Stimulated activated CD8-positive, alpha-beta memory T cell treated with anti-CD3 and anti-CD28 coated beads, Interleukin-4, amount 100 ng/mL, for 4 hours (primary cell): ENCODE measurements around the gene ARHGAP23.
"Not testable (repeated sequence)": the region's sequence is repeated elsewhere in the genome, so short reads cannot be mapped to it uniquely, and the experiment has no call there.

Experiments used
- DNase-seq, 2 donors: peaks; one replicate each; pipeline ENCODE4 v3.0.0-alpha.2; 2020; ENCODE audit warnings: low read depth in 2 of 2, low spot score in 1 of 2

ARHGAP23 gene

DNA sequence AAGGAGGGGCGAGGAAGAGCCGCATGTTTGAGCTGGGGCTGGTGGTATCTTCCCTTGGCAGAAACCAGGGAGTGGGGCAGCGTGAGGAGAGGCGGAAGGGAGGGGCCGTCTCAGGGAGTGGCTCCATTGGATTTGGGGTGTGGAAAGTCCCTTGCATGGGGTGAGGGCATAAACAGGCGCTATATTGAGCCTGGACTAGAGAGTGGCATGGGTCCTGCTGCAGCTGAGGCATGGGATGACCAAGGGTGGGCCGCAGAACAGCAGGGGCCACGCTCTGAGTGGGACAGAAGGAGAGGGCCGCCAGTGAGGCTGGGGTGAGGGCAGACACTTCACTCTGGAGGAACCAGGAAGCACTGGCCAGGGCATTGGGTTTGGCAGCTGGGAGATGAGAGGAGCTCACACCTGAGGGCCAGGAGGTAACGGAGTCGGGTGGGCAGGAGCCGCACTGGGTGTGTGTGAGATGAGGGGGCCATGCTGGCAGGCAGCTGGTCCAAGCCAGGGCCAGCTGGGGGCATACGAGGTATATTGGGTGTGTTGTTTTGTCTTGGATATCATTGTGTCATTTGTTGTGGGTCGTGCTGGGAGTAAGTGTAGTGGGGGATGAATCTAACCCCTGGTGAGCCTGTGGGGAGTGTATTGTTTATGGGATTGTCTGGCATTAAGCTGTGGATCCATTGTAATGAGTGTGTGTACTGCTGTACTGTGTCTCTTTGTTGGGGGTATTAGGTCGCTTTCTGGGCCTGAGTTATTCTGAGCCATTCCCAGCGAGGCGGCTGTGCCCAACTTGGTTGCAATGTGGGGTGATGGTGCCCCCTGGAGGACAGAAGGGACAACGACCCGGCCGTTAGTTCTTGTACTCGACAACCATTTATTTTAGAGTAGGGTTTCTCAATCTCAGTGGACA is 56.2 kb downstream of the ARHGAP23 start:
- DNase-seq: peak; percentile 29 to 30

DNA sequence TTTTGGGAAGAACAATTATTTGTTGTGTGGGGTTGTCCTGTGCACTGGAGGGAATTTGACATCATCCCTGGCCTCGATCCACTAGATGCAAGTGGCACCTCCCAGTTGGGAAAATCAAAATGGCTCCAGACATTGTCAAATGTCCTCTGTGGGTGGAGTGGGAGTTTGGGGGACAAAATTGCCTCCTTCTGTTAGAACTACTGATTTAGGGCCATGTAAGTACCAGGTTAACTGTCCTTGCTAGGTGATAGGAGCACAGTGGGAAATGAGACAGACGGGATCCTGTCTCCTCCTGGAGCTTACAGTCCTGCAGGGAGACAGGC is 56.8 kb downstream of the ARHGAP23 start:
- no peak for DNase-seq

DNA sequence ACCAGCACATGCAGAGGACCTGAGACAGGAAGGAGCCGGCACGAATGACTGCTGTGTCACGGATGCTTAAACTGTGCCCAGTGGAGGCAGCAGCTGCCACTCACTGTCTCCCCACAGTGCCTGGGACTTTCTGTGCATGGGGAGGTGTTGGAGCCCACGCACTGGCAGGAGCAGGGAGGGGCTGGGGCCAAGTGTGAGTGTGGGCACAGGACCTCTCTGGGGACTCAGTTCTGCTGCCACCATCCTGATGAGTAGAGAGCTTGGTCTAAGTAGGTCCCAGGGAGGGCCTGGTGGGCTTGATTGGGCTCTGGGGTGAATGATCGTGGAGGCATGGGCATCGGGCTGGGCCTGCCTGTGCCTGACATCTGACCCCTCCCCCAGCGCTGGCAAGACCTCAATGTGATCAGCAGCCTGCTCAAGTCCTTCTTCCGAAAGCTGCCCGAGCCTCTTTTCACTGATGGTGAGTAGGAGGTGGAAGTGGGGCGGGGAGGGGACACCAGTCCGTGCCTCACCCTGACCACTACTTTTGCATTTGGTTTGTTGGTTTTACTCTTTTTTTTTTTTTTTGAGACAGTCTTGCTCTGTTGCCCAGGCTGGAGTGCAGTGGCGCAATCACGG is 57.5 kb downstream of the ARHGAP23 start:
- not testable (repeated sequence) for DNase-seq

DNA sequence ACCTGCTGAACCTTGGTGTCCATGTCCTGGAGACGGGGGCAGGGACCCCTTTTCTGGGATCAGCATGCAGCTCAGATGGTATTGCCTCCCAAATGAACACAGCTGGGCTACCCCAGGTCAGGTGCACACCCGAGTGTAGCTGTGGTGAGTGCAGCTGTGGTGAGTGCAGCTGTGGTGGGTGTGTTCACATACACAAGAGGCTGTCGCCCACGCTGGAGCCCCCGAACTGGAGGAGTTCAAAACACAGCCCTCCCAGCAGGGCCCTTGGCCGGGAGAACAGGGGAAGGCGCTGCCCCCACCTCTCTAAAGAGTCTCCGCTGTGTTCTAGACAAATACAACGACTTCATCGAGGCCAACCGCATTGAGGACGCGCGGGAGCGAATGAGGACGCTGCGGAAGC is 61.5 kb downstream of the ARHGAP23 start:
- not testable (repeated sequence) for DNase-seq

DNA sequence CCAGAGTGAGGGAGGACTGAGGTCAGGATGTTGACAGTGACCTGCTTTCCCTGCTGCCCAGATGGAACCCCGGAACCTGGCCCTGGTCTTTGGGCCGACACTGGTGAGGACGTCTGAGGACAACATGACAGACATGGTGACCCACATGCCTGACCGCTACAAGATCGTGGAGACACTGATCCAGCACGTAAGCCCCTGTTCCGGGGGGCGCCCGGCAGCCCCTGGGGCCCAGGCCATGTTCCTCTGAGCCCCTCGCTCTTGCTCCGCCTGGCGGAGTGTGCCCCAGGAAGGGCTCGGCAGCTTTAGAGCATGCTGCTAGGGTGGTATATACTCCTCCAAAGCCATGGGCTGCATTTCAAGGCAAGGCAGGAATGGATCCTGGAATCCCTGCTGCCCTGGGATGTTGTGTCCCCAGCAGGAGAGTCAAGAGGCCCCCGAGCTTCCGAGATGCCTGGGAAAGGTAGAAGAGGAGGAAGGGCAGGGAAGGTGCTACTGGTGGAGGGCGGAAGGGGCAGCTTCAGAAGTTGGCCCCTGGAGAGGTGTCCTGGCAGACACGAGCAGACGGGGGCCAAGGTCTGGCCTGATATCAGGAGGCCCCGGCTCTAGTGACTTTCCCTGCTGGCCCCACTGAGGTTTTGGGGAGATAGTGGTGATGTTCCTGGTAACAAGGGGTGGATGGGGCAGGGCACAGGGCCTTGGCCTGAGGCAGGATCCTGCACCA is 63.2 kb downstream of the ARHGAP23 start:
- not testable (repeated sequence) for DNase-seq

DNA sequence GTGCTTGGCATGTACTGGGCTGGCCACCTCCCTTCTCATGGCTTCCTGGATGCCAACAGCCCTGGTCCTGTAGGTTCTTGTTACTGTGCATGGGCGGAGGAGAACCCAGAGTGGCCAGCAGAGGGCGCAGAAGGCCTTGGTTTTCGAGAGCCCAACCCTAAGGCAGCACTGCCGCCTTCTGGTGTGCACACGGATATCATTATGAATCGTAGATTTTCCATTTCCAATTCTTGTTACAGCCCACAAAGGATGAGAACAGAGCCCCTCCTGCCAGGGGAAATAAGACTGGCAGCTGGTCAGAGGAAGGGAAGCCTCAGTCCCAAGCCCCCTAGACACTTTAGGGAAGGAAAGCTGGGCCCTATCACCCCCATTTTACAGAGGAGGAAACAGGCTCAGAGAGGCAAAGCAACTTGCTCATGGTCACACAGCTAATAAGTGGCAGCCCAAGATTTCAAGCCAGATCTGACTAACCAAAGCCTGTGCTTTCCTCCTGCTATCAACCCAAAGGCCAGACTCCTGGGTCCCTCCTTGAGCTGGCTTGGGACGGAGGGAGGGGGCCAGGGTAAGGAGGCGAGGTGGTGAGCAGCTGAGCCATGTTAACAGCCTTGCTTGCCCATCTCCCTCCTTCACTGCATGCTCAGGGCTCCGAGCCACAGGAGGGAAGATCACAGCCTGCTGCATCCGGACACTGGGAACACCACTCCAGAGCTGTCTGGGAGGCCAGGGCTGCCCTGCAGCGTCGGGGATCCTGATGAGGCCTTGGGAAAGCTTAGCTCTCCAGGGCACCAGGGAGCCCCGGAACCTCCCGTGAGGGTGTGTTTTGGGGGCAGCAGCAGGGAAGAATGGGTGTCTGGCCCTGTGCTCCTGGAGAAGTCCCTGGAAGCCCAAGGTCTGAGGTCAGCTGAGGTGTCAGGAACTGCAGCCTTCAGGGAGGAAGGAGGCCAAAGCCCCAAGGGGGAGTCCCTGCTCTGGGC is 64.1 kb downstream of the ARHGAP23 start:
- peak; percentile 79 to 88 for DNase-seq

DNA sequence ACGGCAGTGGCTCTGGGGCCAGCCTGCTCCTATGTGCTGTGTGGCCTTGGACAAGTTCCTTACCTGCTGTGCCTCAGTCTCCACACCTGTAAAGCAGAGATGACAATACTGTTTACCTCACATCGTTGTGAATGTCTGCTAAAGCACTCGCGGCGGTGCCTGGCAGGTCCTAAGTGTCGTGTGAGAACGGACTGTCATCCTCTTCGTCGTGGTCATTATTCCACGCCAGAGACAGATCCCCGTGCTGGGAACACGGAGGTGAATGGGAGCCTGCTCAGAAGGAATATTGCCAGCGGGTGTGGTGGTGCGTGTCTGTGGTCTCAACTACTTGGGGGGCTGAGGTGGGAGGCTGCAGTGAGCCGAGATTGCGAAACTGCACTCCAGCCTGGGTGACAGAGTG is 65.9 kb downstream of the ARHGAP23 start:
- DNase-seq: not testable (repeated sequence)

DNA sequence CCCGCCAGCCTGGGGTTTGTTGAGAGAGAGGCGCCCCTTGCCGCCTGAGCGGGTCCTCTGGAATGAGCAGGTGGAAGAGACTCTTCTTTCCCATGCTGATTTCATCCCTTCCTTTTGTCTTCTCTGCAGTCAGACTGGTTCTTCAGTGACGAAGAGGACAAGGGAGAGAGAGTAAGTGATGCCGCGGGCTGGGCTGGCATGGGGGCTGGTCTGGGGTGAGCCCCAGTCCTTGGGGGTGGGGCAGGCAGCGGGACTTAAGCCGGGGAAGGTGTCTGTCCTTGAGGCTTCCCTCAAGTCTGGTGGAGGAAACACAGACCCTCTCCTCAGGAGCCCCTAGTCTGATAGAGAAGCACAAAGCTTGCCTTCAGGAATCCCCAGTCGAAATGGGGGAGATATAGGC is 69.4 kb downstream of the ARHGAP23 start:
- DNase-seq: not testable (repeated sequence)

DNA sequence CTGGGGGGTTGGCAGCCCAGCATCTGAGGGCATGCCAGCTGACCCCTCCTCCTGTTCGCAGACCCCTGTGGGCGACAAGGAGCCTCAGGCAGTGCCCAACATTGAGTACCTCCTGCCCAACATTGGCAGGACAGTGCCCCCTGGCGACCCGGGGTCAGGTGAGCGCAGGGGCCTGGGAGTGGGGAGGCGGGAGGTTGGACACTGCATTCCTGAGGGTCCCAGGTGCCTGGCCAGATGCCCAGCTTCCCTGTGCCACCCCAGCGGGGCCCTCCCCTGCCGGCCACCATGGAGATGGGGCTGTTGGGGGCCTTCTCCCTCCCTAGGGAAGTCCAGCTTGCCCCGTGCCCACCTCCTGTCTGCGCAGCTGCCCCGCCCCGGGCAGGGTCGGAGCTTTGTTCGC is 70.1 kb downstream of the ARHGAP23 start:
- no peak for DNase-seq

DNA sequence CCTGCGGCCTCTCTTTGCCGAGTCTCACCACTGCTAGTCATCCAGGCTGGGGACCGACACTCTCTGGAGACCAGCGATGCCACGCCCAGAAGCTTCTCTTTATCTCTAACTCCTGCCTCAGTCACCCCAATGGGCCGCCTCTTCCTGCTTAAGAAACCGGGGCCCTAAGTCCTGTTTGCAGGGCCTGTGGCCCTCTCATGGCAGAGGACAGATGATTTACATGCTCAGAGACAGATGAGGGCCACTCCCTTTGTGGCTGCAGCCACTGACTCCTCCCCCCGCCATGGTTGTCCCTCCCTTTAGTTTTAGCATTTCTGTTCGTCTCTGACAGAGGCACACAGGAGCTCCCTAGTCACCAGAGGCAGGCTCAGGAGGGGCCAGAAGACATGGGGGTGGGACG is 71.0 kb downstream of the ARHGAP23 start:
- not testable (repeated sequence) for DNase-seq

DNA sequence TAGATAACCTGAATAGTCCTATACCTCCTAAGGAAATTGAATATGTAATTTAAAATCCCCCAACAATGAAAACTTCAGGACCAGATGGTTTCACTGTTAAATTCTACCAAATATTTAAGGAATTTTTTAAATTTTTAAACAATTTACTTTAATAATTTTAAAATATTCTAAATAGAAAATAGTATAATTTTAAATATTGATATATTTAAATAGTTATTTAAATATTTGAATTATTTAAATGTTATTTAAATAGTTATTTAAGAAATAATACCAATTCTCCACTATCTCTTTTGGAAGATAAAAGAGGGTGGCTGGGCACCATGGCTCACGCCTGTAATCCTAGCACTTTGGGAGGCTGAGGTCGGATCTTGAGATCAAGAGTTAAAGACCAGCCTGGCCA is 73.5 kb downstream of the ARHGAP23 start:
- DNase-seq: not testable (repeated sequence)

DNA sequence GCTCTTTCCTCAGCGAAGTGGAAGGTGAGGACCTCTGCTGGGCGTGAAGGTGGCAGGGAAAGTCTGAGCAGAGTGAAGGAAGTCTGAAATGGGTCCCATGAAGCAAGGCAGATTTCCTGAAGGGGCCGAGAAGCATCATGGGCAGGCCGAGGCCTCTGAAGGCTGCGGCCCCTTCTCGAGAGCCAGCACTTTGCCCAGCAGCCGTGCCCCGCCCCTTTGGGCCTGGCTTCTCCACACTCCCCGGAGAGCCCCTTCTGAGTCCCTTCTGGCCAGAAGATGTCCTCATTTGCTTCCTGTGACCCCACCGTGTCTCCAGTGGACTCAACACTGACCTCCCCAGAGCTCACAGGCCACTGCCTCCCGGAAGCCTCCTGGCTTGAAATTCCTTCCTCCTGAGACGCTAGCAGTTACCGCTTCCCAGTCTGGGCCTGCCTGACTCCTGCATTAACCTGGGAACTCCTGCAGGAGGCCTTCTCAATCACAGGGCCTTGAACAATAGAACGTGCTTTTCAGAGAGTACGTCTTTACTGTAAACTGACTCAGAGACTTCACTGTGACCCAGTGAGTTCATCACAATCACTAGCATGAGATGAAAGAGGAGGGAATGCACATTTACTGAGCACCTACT is 75.1 kb downstream of the ARHGAP23 start:
- DNase-seq: not testable (repeated sequence)

DNA sequence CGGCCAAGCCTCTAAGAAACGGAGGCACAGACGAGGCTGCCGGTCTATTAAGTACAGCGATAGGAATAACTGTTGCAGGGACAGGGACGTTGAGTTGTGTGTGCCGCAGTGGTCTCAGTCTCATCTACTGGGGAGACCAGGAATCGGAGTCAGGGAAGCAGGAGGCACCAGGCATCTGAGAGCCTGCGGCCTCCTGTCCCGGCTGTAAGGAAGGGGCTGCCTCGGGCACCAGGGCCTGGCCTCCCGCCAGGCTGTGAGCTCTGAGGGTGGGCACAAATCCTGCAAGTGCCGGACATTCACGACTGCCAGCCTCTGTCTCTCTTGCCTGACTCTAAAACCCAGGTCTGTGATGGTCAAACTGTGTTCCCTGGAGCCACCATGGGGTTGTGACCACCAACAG is 76.0 kb downstream of the ARHGAP23 start:
- DNase-seq: no peak

DNA sequence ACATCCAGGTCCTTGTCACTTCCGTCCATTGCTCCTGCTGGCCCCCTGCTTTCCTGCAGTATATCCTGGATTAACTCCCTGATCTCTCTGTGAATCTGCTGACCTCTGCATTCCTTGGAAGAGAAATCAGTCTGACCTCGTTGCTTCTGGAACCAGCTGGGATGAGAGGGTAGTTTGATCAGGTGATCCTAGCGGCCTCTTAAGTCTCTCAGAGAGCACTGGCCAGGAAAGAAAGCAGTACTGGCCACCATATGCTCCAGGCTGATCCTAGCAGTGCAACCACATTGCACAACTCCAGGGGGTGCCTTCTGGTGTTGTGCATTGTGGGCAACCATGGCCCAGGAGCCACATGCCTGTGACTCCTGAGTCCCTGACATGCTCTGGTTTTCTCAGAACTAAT is 79.2 kb downstream of the ARHGAP23 start:
- no peak for DNase-seq

DNA sequence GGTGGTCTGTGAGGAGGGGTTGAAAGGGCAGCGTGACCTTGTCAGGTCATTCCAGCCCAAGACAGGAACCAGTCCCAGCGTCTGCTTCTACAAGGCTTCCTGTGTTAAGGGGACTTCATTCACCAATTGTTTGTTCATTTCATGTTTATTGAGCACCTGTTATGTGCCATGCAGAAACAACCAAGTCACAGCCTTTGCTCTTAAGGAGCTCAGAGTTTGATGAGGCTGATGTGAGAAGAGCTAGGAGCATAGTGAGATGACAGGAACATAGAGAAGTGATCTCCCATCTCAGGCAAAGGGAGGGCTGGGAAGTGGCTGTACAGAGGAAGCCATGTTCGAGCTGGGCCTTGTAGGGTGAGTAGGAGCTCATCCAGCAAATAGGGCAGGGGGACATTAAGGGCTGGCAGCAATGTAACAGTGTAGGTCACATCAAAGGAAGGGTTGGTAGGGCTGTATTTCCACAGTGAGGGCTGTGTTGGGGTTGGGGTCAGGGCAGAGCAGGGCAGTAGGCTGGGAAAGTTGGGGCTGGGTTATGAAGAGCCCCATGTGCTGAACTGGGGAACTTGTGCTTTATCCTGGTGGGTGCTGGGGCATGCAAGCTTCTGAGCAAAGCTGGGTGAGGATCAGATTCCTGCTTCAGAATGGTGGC is 79.8 kb downstream of the ARHGAP23 start:
- DNase-seq: no peak

DNA sequence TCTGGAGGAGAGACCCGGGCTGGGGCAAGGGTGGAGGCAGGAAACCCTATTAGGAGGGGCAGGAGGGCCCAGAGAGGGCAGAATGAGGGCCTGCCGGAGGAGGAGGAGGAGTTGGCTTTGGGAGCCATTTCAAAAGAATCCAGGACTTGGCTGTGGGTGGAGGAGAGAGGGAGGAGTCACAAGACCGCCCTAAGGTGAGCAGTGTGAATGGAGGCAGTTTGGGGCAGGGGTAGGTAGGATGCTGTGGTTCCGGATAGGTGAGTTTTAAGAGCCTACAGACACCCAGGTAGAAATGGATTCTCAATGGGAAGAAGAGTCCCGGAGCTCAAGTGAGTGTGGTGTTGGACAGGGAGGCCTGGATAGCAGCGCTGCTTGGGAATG is 80.3 kb downstream of the ARHGAP23 start:
- DNase-seq: no peak

DNA sequence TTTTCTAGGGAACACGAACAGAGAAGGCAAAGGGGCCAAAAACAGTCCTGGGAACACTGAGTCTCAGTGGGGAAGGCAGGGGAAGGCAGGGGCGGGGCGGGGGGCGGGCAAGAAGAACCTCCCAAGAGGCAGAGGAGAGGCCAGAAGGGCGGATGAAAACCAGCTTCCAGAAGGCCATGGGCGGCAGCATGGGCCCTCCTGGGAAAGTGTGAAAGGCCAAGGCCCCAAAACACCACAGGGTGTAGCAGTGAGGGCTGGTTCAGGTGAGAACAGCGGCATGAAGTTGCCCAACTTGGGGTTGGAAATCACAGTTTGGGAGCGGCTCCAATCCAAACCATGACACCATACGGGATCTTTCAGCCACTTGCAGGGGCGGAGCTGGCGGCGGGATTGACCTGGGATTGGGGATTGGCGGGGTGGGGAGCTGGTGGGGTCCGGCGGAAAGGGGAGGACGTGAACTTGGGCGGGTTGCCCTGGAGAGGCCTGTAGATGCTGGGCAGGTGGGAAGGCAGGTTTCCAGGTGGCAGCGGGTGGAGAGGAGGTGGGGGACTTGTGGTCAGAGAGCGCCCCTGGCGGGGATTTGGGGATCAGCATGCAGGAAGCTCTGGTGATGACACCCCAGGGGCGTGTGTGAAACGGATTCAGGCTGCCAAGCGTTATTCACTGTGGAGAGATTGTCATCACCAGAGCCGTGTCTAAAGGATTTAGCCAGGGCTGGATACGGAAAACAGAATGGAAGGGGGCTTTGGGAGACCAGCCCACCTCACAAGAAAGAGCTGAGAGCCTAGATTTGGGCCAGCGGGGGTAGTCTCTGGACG is 80.9 kb downstream of the ARHGAP23 start:
- DNase-seq: peak; percentile 37 to 38

DNA sequence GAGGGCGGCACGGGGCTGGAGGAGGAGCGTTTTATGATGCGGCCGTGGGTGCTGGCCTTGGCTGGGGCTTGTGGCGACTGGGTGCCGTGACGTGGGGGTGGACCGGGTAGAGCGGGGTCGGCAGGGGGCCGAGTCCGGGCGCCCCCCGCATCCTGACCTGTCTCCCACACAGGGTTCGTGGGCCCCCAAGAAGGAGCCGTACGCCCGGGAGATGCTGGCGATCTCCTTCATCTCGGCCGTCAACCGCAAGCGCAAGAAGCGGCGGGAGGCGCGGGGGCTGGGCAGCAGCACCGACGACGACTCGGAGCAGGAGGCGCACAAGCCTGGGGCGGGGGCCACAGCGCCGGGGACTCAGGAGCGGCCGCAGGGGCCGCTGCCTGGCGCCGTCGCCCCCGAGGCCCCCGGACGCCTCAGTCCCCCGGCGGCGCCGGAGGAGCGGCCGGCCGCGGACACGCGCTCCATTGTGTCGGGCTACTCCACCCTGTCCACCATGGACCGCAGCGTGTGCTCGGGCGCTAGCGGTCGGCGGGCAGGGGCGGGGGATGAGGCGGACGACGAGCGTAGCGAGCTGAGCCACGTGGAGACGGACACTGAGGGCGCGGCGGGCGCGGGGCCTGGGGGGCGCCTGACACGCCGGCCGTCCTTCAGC is 81.6 kb downstream of the ARHGAP23 start:
- no peak for DNase-seq
